Myocyte (in vitro differentiated cells): Measurements from ENCODE around the gene BCAS1. TPM values are rescaled to one million over a fixed set of nuclear protein-coding genes. Genes with fewer than 3 reads are reported as not detected.
"Not testable (repeated sequence)": the region's sequence is repeated elsewhere in the genome, so short reads cannot be mapped to it uniquely, and the experiment has no call there.

Experiments used
- DNase-seq: peaks from one replicate; pipeline ENCODE4 v3.0.0-alpha.2; 2012; ENCODE audit warnings: low read depth
- total RNA-seq: library from RNA; depleted of rRNA; stranded (reverse); fragments of >200 nt; gene quantifications from 2 replicates; pipeline ENCODE4 v1.2.3, GENCODE V29; 2014

BCAS1 gene
- total RNA-seq, 1 donor from 2014 or later, result 5.0 TPM

DNA sequence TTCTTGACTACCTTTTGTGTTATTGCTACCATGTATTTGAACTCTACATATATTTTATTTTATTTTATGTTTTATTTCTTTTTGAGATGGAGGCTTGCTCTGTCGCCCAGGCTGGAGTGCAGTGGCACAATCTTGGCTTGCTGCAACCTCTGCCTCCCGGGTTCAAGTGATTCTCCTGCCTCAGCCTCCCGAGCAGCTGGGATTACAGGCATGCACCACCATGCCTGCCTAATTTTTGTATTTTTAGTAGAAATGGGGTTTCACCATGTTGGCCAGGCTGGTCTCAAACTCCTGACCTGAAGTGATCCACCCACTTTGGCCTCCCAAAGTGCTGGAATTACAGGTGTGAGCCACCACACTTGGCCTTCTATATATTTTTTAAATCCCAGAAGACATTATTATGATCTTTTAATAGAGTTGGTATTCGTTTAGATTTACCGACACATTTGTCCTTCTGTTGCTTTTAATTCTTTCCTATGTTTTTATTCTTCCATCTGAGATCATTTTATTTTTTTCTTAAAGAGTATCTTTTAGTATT lies 137.7 kb downstream of the BCAS1 start:
- DNase-seq, result not testable (repeated sequence)

- no peak for DNase-seq
These were observed 138.8 kb downstream of the BCAS1 start for GRCh38 chr20:53931597-53931996.

- no peak for DNase-seq
These were observed 139.5 kb downstream of the BCAS1 start for GRCh38 chr20:53930651-53931504.

DNA sequence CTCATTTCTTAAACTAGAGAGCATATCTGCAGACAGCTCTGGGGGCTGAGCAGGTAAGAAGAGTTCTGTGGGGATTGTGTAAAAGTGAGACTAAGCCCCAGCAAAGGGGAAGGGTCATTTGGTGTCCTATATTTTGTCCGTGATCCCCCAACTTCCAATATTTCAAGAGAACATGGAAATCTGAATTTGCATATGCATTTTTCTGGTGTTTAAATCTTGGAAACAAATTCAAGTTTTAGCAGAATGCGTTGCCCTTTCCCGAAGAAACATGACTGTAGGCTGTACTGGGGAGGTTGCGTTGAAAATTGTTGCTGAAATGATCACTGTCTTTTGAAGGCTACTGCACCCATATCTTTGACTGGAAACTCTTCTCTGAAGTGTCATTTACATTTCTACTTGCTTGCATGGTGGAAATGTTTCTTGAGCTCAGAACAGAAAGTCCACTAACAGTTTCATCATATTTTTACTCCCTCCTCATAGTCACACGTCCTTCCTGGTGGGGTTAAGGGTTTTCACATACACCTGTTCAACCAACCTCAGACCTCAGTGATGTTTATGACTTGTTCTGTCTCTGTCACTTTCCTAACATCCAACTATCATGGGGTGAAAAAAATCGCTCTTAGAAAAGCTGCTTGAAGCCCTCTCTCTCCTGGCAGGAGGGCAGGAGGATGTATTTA lies 140.3 kb downstream of the BCAS1 start:
- no peak for DNase-seq

GRCh38 chr20:53929399-53929798 lies 141.0 kb downstream of the BCAS1 start:
- DNase-seq, result no peak

DNA sequence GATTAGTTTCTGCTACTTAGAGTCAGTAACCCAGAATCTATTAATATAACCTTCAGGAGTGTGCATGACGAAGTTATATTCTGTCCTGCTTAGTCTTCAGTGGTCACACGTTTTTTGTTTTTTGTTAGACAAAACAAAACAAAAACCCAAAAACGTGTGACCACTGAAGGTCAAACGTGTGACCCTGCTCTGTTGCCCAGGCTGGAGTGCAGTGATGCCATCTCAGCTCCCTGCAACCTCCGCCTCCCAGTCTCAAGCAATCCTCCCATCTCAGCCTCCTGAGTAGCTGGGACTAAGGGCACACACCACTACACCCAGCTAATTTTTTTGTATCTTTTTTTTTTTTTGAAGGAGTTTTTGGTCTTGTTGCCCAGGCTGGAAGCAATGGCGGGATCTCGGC lies 142.4 kb downstream of the BCAS1 start:
- DNase-seq, result no peak

DNA sequence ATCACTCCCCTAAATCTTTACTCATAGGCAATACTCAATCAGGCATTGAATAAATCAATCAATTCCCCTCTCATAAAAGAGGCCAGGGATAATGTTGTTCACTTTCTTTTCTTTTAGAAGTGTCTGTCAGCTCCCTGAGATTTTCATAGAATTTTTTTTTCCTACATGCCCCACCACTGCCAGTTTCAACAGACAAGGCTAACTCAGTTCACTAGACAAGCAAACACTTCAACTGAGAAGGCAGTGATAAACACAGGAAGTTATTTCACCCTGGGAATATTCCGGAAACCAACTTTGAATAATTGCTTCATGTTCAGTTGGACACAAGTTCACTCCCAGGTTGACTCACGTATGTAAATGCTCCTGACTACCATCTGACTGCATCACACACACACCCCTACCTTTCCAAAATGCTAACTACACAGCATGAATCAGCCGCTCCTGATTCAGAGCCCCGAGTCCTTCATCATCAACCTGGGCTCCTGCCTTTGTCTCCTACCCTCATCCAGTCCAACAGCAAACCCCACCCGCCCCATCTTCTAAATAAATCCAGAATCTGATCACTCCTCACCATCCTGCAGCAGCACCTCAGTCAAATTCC lies 143.9 kb downstream of the BCAS1 start:
- peak; percentile 48 for DNase-seq

- DNase-seq, result no peak
These were observed 144.6 kb downstream of the BCAS1 start for GRCh38 chr20:53925651-53926401.

GRCh38 chr20:53923566-53924369 lies 146.6 kb downstream of the BCAS1 start:
- DNase-seq, result no peak

DNA sequence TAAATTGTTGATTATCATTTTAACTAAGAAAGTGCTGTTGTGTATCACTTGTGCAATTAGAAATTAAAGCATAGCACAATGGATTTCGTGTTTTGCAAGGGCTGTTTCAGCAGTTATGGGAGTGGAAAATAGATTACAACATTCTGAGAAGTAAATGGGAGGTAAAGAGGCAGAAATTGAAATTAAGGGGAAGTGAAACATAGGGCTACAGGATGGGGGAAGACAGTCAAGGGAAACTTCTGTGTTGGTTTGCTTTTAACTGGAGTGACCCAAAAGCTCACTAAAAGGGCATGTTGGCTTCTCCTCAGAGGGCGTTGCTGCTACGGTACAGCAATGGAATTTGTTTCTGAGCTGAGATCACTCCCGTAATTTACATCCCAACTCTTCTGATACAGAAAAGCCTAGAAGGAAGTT lies 147.5 kb downstream of the BCAS1 start:
- DNase-seq, result no peak

GRCh38 chr20:53921443-53921973 lies 148.9 kb downstream of the BCAS1 start:
- DNase-seq, result no peak

- no peak for DNase-seq
These were observed 149.6 kb downstream of the BCAS1 start for GRCh38 chr20:53920647-53921245.

DNA sequence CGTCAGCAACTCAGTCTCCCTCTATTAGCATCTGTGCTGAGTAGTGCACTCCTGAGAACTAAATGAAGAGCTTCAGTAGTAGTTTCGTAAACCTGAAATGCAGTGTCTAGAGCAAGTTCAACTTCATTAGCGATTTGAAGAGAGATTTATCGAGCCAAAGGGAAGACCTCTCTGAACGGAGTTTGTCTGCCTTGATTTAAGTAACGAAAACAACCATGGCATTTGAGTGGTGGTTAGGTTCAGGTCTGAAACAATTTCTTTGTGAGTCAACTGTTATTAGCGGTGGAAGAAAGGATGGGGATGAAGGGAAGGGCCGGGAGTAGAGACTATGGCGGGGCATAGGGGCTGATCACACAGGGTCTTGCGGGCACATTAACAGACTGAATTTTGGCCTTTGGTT lies 150.5 kb downstream of the BCAS1 start:
- DNase-seq, result no peak

- DNase-seq, result no peak
These were observed 151.4 kb downstream of the BCAS1 start for GRCh38 chr20:53918949-53919361.

DNA sequence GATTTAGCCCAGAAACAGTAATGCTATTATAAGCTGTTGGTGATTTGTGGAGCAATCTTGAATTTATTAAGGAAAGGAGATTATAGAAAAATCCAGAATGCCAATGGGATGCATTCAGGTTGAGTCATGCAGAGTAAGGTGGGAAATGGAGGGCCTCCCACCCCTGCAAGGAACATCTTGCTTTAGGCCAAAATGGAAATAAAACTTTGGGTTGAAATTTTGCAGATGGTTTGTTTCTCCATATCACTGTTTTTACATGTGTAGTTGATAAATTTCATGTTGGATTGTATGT lies 152.4 kb downstream of the BCAS1 start:
- DNase-seq, result no peak

DNA sequence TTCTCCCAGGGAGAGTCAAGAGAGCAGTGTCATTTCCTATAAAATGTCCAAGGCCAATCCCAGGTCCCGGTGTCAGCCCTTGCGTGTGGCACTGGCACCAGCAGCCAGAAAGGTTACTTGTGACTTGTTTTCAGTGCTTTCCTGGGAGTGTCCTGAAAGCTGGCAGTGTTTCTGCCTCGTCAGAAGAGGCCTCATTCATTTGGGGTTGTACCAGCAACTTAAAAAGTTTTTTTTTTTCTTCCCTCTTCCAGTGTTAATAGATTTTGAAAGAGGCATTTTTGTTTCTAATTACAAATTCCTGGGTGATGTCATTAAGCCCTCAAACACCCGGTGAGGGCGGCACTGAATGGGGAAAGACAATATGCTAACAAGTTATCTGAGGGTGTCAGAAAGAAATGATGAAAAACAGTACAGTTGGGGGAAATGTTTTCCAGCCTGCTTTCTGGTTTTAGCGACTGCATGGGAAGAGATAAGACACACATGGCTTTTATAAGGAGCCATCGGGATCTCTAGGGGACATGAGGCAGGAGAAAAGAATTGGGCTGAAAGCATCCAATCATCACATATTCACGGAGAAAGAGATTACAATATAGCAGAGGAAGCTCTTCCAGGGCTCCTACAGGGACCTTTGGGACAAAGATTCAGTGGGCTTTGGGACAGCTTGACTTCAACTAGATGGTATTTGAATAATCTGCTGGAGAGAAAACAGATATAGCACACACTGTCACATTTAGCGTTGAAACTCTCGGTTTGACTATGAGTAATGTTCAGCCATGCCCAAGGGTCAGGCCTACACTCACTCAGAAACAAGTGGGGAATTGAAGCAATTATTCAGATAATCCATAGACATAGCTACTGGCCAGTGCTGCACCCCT lies 153.0 kb downstream of the BCAS1 start:
- peak; percentile 57 for DNase-seq

DNA sequence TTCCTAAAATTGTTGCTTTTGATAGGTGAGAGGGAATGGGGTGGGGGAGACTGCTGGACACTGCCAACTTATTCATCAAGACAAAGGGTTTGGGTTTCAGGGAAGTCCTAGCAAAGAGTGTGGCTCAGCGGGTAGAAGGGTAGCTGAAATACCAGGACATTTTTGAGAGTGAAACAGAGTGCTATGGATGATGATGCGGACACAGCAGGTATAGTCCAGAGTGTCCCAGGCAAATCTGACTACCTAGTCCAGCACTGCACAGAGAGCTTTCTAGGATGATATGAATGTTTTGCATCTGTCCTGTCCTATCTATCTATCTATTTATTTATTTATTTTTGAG lies 154.3 kb downstream of the BCAS1 start:
- DNase-seq, result no peak

DNA sequence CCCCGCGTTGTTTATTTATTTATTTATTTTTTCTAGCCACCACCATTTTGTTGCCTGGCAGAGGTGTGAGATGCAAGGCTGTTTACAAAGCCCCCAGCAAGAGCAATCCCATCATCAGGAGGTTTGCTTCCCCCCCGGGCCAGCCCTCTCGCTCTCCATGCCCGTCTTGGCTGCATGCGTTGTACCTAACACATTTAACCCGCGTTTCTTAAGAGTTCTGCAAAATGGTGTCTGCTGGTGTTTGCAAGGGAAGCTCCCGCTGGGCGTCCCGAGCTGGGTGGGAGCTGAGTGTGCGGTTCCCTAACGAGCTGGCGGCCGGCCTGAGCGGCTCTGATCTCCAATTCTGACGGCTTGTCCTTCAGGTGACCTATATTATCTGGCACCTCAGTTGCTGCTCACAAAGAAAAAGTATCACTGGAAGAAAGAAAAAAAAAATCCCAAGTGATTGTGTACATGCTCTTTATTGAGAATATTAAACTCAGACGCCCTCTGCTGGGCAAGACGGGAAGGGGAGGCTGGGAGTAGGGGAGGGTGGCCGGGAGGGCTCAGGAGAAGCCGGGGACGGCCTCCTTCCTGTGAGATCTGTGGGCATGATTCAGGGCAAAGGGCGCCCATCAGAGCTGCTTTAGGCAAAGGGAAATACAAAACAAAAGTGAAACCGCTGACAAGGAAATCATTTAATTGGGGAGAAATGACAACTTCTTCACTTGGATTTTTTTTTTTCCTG lies 154.8 kb downstream of the BCAS1 start:
- peak; percentile 97 for DNase-seq
